ENCODE results near the gene MSH5. TPM values are rescaled to one million over a fixed set of nuclear protein-coding genes. Genes with fewer than 3 reads are reported as not detected.

MSH5 gene
- total and polyA plus RNA-seq, 2 of the 13 experiments (the other 11 are each of a cell fraction or from before 2014, with no cell fraction given): 10.2 to 38.7 TPM

DNA sequence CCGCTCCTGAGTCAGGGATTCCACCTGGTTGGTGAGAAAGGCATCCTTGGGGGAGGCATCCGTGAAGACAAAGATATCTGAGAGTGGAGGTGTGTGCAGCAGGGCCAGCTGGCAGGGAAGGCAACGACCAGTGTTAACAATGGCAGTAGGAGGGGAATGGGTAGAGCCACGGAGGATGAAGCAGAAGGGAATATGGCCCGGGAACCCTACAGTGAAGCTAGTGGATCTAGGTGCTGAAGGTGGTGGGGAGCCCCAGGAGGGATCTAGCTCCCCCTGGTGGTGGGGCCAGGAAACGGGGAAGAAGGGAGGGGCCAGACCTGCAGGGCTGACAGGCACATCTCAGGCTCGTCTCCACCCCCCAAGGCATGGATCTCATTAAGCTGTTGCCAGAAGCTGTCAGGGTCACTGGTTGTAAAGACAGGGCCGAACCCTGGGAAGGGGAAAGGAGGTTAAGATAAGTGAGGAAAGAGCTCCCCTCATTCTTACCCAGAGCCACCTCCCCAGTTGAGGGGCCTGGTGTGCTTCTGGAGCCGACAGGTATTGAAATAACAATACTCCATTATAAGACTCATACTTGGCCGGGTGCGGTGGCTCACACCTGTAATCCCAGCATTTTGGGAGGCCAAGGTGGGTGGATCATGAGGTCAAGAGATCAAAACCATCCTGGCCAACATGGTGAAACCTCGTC lies 30.0 kb downstream of the MSH5 start (continued):
- TF ChIP-seq, protein P1, sequence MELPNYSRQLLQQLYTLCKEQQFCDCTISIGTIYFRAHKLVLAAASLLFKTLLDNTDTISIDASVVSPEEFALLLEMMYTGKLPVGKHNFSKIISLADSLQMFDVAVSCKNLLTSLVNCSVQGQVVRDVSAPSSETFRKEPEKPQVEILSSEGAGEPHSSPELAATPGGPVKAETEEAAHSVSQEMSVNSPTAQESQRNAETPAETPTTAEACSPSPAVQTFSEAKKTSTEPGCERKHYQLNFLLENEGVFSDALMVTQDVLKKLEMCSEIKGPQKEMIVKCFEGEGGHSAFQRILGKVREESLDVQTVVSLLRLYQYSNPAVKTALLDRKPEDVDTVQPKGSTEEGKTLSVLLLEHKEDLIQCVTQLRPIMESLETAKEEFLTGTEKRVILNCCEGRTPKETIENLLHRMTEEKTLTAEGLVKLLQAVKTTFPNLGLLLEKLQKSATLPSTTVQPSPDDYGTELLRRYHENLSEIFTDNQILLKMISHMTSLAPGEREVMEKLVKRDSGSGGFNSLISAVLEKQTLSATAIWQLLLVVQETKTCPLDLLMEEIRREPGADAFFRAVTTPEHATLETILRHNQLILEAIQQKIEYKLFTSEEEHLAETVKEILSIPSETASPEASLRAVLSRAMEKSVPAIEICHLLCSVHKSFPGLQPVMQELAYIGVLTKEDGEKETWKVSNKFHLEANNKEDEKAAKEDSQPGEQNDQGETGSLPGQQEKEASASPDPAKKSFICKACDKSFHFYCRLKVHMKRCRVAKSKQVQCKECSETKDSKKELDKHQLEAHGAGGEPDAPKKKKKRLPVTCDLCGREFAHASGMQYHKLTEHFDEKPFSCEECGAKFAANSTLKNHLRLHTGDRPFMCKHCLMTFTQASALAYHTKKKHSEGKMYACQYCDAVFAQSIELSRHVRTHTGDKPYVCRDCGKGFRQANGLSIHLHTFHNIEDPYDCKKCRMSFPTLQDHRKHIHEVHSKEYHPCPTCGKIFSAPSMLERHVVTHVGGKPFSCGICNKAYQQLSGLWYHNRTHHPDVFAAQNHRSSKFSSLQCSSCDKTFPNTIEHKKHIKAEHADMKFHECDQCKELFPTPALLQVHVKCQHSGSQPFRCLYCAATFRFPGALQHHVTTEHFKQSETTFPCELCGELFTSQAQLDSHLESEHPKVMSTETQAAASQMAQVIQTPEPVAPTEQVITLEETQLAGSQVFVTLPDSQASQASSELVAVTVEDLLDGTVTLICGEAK (IDR thresholded peaks at IDR 0.05): no peak
- TF ChIP-seq, protein P1 (CRISPR knock-in tag; IDR thresholded peaks at IDR 0.05): no peak
- TF ChIP-seq, protein P2, sequence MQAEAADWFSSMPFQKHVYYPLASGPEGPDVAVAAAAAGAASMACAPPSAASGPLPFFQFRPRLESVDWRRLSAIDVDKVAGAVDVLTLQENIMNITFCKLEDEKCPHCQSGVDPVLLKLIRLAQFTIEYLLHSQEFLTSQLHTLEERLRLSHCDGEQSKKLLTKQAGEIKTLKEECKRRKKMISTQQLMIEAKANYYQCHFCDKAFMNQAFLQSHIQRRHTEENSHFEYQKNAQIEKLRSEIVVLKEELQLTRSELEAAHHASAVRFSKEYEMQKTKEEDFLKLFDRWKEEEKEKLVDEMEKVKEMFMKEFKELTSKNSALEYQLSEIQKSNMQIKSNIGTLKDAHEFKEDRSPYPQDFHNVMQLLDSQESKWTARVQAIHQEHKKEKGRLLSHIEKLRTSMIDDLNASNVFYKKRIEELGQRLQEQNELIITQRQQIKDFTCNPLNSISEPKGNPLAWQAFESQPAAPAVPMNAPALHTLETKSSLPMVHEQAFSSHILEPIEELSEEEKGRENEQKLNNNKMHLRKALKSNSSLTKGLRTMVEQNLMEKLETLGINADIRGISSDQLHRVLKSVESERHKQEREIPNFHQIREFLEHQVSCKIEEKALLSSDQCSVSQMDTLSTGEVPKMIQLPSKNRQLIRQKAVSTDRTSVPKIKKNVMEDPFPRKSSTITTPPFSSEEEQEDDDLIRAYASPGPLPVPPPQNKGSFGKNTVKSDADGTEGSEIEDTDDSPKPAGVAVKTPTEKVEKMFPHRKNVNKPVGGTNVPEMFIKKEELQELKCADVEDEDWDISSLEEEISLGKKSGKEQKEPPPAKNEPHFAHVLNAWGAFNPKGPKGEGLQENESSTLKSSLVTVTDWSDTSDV (CRISPR knock-in tag; IDR thresholded peaks at IDR 0.05): no peak
- TF ChIP-seq, protein P3, sequence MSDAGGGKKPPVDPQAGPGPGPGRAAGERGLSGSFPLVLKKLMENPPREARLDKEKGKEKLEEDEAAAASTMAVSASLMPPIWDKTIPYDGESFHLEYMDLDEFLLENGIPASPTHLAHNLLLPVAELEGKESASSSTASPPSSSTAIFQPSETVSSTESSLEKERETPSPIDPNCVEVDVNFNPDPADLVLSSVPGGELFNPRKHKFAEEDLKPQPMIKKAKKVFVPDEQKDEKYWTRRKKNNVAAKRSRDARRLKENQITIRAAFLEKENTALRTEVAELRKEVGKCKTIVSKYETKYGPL (CRISPR knock-in tag; IDR thresholded peaks at IDR 0.05): no peak
- TF ChIP-seq, protein P4, sequence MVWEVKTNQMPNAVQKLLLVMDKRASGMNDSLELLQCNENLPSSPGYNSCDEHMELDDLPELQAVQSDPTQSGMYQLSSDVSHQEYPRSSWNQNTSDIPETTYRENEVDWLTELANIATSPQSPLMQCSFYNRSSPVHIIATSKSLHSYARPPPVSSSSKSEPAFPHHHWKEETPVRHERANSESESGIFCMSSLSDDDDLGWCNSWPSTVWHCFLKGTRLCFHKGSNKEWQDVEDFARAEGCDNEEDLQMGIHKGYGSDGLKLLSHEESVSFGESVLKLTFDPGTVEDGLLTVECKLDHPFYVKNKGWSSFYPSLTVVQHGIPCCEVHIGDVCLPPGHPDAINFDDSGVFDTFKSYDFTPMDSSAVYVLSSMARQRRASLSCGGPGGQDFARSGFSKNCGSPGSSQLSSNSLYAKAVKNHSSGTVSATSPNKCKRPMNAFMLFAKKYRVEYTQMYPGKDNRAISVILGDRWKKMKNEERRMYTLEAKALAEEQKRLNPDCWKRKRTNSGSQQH (CRISPR knock-in tag; IDR thresholded peaks at IDR 0.05; ENCODE audit: low read depth): no peak
- TF ChIP-seq SP1 (IDR thresholded peaks at IDR 0.05) (no peak), SP1 (CRISPR knock-in tag; IDR thresholded peaks at IDR 0.05) (peak; percentile 71), TEAD3 (CRISPR knock-in tag; optimal IDR thresholded peaks at IDR 0.05; ENCODE audit: borderline replicate concordance) (peak; percentile 69), IRF2 (CRISPR knock-in tag; IDR thresholded peaks at IDR 0.05) (peak; percentile 80), ZNF253 (CRISPR knock-in tag; IDR thresholded peaks at IDR 0.05; ENCODE audit: borderline replicate concordance) (no peak), MAF1 (CRISPR knock-in tag; IDR thresholded peaks at IDR 0.05; ENCODE audit: borderline replicate concordance) (no peak), TRIM24 (CRISPR knock-in tag; IDR thresholded peaks at IDR 0.05) (no peak), EZH2 (conservative IDR thresholded peaks at IDR 0.05; ENCODE audit: low read depth, low read length) (no peak), GZF1 (CRISPR knock-in tag; IDR thresholded peaks at IDR 0.05) (no peak), SRSF9 (IDR thresholded peaks at IDR 0.05; ENCODE audit: borderline replicate concordance, insufficient read depth, low read depth, low read length, poor library complexity, severe bottlenecking) (no peak)

All from HepG2 (cell line).